ENCODE data around the gene ZNF669. TPM values are rescaled to one million over a fixed set of nuclear protein-coding genes. Genes with fewer than 3 reads are reported as not detected.

The ZNF669 gene
- total RNA-seq, 1 experiment from 2014 or later = 13.4 TPM

DNA sequence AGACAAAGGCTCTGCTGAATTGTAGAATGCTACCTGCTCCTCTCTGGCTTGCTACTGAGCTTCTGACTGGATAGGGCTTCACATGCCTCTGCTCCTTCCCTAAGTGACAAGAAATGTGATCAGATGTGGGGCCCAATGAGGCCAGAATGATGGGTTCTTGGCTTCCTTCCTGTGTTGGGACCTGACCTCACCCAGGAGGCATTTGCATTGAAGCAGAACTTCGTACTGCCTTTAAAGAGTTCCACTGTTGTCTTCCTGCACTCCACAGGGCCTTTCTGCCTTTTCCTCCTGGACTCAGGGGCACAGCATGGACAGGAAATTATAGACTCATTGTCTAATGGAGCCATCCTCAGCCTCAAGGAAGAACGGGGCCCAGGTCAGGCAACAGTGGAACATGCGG, 39.9 kb downstream of the ZNF669 start:
- no peak for DNase-seq (ENCODE audit: low read depth)

DNA sequence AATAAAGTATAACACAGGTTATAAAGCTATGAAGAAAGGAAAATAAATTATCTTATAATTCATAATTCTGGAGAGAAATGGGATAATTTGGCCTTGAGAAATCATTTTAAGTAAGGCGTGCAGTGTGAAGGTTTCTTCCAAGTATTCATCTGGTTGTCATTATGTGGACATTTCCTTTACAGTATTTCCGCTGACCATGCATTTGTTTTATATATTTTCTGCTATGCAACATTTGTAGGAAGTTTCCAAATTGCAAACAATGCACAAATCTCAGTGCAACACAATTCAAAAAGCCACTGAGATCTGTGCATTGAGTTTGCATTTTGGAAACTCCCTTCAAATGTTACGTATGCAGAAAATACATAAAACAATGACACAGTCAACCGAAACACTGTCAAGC, 43.4 kb downstream of the ZNF669 start:
- DNase-seq (ENCODE audit: low read depth) = no peak

DNA sequence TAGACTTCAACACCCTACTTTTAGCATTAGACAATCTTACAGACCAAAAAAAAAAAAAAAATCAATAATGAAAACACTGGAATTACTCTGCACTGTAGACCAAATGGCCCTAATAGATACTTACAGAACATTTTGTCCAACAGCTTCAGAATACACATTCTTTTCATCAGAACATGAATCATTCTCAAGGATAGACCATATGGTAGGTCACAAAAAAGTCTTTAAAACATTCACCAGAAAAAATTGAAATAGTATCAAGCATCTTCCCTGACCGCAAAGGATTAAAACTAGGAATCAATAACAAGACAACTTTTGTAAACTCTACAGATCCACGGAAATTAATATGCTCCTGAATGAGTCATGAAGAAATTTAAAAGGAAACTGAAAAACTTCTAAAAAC, 48.1 kb downstream of the ZNF669 start:
- DNase-seq (ENCODE audit: low read depth) = no peak

DNA sequence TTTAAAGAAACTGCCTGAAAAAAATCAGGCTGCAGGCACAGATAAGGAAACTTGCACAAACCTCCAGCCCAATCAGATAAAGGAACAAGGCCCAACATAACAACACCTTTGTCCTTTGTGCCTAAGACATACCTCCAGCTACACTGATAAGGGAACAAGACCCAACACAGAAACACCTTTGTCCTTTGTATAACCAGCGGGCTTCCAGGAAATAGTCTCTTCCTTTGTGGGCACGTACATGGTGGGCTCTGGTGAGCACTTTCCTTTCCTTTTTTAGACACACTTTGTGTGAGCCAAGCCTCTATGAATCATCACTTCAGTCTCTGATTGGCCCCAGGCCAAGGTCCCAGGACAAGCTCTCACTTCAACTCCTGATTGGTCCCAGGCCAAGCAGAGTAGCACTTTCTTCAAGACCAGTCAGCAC, 49.2 kb downstream of the ZNF669 start:
- peak; percentile 54 for DNase-seq (ENCODE audit: low read depth)

Other genes starting within 250 kb of the ZNF669 start
- 24.2 and 37.4 TPM in 2 replicates for gene AHCTF1, start 172.4 kb downstream of the ZNF669 start, total RNA-seq (2014; rRNA removed; shearing (Covaris generic))
- gene ZNF695, start 96.3 kb downstream of the ZNF669 start, total RNA-seq (2014; rRNA removed; shearing (Covaris generic)) = 2.5 and 8.9 TPM in 2 replicates
- gene ZNF670, start 25.5 kb downstream of the ZNF669 start, total RNA-seq (2014; rRNA removed; shearing (Covaris generic)) = 5.4 and 9.3 TPM in 2 replicates
- 10.5 and 22.8 TPM in 2 replicates for gene ZNF124, start 67.7 kb upstream of the ZNF669 start, total RNA-seq (2014; rRNA removed; shearing (Covaris generic))
- gene VN1R5, start 151.7 kb upstream of the ZNF669 start, total RNA-seq (2014; rRNA removed; shearing (Covaris generic)) = not detected in 2 replicates
- 26.4 and 28.0 TPM in 2 replicates for gene ZNF496, start 227.5 kb upstream of the ZNF669 start, total RNA-seq (2014; rRNA removed; shearing (Covaris generic))

All from M059J (cell line).